ENCODE results near the gene PHF14.

DNA sequence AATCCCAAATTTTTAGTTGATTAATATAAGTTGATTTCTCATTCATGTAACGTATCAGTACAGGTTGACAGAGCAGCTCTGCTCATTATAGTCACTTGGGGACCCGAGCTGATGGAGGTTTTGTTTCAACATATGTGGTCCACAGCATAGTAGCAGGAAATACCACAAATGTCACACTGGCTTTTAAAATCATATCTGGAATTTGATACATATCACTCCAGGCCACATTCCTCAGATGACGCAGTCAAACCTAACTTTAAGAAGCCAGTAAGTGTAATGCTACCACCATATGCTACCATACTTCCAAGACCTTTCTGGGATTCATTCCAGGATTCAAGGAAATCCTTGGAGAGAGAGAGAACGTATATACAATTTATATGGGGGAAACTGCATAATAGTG lies 156.3 kb downstream of the PHF14 start:
- TF ChIP-seq, protein P1, sequence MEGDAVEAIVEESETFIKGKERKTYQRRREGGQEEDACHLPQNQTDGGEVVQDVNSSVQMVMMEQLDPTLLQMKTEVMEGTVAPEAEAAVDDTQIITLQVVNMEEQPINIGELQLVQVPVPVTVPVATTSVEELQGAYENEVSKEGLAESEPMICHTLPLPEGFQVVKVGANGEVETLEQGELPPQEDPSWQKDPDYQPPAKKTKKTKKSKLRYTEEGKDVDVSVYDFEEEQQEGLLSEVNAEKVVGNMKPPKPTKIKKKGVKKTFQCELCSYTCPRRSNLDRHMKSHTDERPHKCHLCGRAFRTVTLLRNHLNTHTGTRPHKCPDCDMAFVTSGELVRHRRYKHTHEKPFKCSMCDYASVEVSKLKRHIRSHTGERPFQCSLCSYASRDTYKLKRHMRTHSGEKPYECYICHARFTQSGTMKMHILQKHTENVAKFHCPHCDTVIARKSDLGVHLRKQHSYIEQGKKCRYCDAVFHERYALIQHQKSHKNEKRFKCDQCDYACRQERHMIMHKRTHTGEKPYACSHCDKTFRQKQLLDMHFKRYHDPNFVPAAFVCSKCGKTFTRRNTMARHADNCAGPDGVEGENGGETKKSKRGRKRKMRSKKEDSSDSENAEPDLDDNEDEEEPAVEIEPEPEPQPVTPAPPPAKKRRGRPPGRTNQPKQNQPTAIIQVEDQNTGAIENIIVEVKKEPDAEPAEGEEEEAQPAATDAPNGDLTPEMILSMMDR (IDR thresholded peaks at IDR 0.05): no peak
- TF ChIP-seq POLR2AphosphoS5 (IDR thresholded peaks at IDR 0.05) (no peak), POLR2A (IDR thresholded peaks at IDR 0.05) (no peak)
